CD4-positive, alpha-beta T cell treated with Interleukin-21 for 1 hour (primary cell): ENCODE data around the gene DTNB.
"Not testable (repeated sequence)": the region's sequence is repeated elsewhere in the genome, so short reads cannot be mapped to it uniquely, and the experiment has no call there.

Experiments
- DNase-seq: peaks from one replicate; pipeline ENCODE4 v3.0.0-alpha.2; 2020

Gene DTNB

DNA sequence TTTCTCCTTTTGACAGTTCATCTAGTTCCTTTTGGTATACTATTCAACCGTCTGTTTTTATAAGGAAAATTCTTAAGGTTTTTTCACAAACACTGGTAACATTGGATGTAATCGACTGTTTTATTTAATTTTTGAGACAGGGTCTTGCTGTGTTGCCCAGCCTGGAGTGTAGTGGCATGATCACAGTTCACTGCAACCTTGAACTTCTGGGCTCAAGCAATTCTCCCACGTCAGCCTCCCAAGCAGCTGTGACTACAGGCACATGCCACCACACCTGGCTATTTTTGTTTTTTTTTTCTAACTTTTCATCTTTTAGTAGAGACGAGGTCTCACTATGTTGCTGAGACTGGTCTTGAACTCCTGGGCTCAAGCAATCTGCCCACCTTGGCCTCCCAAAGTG, 227.3 kb downstream of the DTNB start:
- DNase-seq: no peak

DNA sequence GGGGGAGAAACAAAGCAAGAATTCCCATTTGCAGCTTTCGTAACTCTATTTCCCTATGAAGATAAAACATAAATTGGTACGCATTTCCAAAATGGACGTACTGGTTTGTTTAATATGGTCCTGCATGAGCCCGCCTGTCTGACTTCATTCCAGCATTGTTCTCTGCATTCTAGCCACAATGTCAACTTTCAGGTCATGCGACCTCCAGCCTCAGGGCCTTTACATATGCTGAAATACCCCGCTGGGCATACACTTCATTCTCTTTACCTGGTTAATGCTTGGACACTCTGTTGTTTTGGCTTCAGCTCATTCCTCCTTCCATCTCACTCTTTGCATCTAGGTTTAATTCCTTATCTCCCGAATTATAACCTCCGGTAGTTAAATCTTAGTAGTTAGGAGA, 227.9 kb downstream of the DTNB start:
- DNase-seq: no peak

DNA sequence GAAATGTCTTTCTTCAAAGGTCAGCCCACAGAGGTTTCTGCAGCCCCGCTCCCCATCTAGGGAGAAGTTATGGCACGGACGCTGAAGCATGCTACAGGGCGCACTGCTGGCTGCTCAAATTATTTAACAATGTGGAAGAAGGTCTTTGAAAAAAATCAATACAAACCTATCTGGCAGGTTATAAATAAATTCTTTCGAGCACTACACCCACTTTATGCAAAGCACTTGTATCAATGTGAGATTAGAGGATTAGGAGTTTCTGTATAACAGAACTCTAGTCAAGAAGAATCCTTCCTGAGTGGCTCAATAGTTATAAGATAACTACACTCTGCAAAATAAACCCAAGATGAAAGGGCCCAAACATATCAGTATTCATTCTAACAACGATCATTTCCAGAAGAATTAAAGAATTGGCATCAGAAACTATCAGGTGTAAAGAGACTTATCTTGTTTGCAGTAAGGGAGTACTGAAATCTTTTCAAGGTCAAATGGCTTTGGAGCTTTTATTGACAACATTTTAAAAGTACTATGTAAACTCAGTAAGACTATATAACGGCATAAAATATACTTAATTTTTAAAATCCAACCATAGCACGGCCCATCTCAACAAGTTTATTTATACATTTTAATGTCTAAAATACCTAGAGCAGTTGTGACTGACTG, 228.6 kb downstream of the DTNB start:
- no peak for DNase-seq

DNA sequence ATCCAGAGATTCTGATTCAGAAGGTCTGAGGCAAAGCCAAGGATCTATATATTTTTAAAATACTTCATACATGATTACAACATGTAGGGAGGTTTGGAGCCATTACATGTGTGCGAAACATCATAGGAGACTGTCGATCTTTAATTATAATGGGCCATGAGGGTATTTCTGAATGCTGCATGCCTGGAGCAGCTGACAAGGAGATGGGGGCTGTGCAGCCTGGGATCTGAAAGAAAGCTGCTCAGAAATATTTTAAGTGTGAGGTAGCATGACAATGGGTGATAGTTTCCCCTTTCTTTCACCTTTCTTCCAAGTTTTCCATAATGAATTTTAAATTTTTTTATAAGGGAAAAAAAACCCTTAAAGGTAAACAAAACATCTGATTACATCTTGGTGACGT, 229.6 kb downstream of the DTNB start:
- no peak for DNase-seq

DNA sequence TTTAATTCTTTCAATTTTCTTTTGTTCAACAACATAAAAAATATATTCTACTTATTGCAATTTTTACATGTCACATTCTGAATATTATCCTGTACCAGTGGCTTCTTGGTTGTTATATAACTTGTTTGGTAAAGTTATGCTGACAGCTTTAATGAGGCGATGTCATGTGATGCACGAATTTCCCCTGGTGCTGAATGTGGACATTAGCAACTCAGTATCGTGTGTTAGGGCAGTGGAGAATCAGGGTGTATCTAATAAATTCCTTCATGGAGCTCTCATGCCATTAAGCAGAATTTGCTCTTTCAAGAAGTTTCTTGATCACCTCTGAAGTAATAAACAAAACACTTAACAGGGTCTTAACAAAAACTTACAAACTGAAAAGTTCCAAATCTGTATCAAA, 232.0 kb downstream of the DTNB start:
- no peak for DNase-seq

DNA sequence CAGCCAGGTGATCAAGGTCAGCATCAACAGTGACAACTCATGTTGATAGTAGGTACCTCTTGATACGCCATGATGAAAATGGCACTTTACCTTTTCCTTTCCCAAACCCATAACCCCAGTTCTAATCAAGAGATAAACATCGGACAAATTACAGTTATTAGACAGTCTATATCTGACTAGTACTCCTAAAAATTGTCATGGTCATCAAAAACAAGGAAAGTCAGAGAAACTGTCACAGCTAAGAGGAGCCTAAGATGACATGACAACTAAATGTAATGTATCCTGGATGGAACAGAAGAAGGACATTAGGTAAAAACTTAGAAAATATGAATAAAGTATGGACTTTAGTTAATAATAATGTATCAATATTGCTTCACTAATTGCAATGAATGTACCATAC, 234.6 kb downstream of the DTNB start:
- DNase-seq: no peak

DNA sequence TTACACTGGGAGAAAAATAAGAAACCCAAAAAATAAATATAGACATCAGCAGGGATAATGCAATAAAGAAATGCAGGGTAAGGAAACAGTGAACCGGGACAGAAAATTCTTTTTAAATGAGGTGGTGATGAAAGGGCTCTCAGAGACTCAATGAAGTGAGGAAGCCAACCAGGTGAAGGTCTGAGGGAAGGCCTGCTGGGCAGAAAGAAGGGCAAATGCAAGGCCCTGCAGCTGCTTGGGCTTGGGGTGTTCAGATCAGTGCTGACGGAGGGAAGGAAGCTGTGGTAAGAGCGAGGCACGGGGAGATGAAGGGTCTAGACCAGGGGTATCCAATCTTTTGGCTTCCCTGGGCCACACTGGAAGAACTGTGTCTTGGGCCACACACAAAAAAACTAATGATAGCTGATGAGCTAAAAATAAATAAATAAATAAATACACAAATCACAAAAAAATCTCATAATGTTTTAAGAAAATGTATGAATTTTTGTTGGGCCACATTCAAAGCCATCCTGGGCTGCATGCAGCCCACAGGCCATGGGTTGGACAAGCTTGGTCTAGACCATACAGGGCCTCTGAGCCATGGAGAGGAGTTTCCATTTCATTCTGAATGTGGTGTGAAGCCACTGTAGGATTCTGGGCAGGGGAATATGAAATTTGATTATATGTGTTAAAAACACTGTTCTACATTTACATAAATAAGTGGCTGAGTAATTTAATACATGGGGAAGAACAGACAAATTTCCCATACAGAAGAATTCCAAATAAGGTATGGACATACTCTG, 235.3 kb downstream of the DTNB start:
- no peak for DNase-seq

DNA sequence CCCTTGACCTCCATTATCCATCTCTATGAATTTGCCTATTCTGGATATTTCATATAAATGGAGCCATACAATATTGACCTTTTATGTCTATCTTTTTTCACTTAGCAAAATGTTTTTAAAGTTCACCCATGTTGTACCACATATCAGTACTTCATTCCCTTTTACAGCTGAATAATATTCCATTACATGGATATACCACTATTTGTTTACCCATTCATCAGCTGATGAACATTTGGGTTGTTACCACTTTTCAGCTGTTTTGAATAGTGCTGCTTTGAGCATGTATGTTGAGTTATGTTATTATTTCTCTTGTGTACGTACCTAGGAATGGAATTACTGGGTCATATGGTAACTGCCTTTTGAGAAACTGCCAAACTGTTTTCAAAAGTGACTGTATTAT, 238.0 kb downstream of the DTNB start:
- DNase-seq: no peak

DNA sequence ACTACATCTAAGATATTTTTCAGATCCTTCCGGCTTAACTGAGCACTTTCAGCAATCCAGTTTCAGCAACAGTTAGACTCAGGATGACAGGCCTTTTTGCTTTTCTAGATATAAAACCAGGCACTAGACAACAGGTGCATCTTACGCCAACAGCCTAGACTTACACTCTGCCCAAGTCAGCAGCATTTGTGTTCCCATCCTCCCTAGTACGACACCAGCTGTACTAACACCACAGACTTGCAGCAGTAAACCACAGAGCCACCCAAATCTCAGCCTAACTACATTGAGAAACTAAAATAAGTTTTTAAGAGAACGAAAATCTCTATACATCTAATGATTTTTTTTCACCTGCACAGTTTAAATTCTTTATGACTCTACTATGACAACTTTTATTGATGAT, 241.8 kb downstream of the DTNB start:
- DNase-seq: no peak

DNA sequence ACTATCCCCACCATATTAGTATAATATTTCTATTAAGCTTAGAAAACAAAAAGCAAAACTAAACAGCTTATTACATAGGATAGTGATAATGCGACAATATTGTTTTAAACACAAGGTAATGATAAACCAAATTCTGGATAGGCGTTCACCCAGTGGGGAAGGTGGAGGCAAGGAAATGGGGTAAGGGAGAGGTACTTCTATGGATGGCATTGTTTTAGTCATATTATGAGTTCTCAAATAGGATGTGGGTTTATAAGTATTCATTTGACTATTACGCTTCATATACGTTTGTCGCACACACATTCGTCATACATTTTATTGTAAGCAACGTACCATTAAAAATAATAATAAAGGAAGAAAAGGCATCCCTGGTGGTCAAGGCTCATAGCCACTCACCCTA, 242.8 kb downstream of the DTNB start:
- no peak for DNase-seq

DNA sequence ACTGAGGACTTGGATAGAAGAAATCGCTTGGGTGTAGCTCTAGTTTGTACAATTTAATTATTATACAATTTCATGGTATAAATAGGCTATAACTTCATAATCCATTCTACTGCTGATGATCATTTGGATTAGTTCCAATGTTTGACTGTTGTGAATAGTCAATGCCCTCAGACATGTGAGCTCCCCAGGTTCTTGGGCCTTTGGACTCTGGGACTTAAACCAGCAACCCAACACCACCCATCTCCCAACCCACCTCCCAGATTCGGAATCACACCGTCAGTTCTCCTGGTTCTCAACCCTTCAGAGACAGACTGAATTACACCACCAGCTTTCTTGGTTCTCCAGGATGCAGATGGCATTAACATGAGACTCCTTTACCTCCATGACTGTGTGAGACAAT, 247.1 kb downstream of the DTNB start:
- DNase-seq: no peak

DNA sequence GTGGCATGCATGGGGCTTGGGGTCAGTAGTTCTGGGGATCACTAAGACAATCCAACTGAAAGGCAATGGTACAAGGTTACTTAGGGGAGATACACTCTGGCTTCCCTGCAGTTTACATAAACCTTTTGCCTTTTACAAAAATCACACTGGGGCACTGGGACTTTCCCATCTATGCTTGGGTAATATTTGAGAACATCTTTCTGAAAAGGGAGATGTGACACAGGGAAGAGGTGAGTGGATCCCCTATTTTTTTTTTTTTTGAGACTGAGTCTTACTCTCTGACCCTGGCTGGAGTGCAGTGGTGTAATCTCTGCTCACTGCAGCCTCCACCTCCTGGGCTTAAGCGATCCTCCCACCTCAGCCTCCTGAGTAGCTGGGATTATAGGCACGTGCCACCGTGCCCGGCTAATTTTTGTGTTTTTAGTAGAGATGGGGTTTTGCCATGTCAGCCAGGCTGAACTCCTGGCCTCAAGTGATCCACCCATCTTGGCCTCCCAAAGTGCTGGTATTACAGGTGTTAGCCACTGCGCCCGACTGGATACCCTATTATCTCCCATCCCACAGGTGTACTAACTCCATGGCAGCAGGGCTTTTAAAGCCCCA, 248.8 kb downstream of the DTNB start:
- no peak for DNase-seq

DNA sequence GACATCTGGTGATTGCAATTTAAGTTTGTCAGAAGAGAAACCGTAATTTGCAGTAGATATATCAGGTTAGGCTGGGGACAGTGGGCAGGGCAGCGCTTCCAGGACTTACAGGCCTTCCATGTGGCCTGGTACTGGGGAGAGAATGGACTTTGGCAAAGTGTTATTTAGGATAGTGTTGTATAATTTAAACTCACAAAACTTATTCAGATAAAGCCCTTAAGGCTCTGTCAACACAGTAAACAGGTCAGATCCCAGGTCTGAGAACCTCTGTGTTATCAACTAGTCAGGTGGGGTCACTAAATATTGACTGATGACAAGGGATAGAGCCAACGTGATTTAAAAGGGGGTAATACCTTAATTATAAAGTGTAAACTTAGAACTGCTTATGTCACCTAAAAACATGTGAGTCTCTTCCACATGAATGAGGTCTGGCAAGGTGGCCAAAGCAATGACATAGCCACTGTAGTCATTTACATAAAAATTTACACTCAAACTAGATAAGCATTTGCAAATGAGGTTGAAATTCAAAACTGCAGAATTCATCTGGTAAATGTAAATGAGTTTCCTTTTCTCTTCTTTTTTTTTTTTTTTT, 251.5 kb downstream of the DTNB start:
- no peak for DNase-seq

DNA sequence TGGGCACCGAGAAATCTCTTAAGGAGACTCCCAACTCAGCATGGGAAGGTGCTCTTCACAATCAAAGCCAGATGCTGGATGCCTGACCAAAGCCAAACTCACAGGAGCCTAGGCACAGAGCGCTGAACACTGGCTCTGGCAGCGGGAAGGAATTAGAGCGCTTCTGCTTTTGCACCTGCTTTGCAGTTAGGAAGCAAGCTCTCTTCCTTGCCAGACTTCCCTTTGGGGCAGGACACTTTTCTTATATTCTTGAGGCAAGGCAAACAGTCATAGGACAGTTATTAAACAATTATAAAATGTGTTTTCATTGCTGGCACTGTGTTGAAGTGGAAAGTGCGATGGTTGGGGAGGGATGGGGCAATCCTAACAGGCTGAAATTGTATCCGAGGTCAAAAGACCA, 252.1 kb downstream of the DTNB start:
- DNase-seq: no peak

DNA sequence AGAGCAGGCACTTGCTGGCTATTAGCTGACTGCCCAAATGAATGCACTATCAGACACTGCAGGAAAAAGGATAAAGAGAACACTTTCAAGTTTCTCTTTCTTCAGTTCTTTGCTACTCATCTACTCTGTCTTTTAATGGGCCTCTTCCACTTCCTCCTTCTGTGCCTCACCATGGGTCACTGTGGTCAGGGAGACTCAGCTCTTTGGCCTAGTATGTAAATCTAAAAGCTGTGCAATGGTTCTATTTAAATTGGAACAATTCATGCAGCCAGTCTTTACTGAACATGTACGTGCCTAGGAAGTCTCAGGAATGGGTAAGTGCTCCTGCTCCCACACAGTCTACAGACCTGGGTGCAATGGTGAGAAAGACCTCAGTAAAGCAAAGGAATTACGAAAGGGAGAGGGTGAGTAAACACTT, 252.5 kb downstream of the DTNB start:
- DNase-seq: no peak

DNA sequence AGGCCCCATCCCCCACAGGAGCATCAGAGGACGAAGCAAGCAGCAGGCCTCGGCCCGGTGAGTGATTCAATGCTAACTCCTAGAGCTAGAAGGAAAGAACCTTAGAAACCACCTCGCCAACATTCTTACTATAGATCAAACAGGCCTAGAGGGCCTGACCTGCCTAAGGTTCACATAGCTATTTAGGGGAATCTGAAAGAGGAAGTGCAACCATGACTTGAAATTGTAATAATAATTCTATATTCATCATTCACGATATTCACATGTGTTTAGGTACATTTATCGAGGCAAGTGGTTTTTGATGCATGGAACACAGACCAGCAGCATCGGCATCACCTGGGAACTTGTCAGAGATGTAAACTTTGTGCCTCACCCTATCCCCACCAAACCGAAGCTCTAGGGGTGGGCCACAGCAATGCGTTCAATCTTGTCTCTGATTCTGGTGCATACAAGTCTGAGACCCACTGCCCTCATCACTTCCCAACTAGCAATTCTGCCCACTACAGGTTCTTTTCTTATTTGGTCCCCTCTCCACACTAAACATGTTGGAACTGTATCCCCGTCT, 253.6 kb downstream of the DTNB start:
- DNase-seq: peak; percentile 2

DNA sequence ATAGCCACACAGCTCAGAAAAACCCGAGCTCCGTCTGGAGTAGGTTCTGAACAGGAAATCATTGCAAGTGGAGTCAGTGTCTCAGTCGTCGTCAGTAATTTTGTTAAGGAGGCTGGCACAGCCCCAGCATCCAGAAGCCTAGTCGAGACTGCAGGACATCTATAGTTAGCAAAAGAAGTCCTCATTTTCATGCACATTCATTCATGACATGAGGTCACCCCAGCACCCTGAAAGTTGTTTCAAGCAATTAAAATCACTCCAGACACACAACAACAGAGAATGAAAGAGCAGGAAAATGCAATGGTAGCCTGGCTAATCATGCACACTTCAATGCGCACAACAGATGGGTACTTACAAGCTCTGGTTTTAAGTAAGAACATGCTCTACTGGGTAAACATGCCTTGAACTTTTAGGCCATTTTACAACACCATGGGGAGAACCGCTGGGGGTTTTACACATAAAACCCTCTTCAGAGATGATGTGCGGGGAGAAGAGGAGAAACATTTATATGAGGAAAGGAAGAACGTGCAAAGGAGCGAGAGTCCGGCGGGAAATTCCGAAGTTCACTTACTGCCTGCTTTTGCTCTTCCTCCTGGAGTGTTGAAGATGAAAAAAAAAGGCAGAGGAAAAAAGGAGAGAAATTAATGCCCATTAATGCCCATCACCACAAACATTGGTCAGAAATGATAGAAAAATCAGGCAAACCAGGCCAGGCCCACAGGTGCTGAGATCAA, 254.3 kb downstream of the DTNB start:
- no peak for DNase-seq

DNA sequence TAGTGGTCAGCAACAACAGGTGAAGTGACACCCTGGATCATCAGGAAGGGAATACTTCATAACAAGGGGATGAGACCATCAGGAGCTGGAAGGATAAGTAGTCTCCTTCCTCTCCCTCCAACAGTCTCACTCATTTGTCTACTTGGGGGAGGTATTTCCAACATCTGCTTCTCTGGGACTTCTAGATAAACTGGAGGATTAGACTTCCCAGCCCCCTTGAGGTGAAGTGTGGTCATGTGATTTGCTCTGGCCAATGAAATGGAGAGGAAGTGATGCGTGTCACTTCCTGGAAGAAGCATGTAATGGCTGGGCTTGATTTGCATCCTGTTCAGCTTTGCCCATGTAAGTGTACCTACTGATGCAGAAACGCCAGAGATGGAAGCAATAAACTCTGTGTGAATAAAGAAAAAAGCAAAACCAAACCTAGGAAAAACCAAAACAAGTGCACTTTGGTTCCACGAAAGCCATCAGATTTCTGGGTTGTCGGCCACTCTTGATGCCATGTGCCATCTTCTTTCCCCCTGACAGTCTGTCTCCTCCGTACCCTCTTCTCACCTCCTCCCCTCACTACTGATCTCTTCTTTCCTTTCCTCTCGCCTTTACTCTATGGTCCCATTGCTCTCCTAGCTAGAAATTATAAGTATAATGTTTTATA, 255.5 kb downstream of the DTNB start:
- DNase-seq: no peak

DNA sequence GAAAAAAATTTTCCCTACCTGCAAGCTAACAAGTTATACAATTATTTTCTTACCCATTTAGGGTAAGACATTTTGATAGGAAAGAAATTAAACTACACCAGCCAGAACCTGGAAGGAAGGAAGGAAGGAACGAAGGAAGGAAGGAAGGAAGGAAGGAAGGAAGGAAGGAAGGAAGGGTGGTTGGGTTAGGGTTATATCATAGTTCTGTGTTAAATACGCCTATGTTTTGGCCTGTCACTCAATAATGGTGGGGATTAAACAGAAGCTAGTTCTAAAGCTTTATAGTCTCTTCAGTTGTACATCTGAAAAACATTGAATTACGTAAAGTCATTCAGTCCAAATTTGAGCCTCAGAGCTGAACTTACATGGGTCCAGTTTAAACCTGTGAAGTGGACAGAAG, 256.7 kb downstream of the DTNB start:
- no peak for DNase-seq

DNA sequence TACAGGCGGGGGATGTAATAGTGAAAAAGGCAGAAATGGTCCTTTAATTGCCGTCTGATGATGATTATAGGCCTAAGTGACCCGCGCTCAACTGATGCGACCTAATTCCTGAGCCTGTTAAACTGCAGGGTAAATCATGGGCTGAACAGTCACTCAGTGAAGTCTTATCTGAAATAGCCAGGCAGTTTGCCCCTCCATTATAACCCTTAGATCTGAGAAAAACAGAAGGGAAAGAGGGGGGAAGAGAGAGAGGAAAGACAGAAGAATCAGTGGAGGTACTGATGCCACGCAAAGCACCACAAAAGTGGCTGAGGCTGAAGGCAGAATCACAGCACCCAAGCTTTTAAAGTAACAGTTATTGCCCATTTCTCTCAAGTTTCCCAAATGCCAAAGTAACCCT, 258.6 kb downstream of the DTNB start:
- DNase-seq: no peak

DNA sequence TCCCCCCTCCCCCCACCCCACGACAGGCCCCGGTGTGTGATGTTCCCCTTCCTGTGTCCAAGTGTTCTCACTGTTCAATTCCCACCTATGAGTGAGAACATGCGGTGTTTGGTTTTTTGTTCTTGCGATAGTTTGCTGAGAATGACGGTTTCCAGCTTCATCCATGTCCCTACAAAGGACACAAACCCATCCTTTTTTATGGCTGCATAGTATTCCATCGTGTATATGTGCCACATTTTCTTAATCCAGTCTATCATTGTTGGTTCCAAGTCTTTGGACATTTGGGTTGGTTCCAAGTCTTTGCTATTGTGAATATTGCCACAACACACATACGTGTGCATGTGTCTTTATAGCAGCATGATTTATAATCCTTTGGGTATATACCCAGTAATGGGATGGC, 260.0 kb downstream of the DTNB start:
- DNase-seq: not testable (repeated sequence)

DNA sequence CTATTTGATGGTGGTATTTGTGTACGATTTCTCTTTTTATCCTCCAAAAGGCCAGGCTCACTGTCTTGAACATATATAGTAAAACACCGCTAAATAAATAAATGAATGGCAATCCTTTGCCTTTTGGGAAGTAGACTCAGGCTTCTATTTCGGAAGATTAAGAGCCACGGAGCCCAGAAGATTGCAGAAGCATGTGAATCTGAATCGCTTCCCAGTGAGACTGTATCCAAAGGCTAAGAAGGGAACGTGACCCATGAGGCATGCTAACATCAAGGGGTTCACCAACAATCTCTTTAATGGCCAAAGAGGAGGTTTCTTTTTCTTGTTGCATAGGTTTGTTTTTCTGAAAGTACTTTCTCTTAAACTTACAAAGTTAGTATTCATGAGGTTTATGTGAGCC, 261.6 kb downstream of the DTNB start:
- no peak for DNase-seq
